Spleen (tissue), 7 donors: Measurements from ENCODE around the gene ADGRD1.

Experiments
- POLR2A ChIP-seq, 3 donors: fragments of 450-650 bp; IDR thresholded peaks; one replicate each; pipeline ENCODE4 v1.5.1; 2017; ENCODE audit warnings: antibody characterized with exemption in 3 of 3, mild to moderate bottlenecking in 1 of 3
- TF ChIP-seq, protein P1 (sequence below), 11 experiments: fragments of 200-600 bp in 7 of 11; fragments of 450-650 bp in 4 of 11; sonication (generic) in 4 of 11; IDR thresholded peaks in 8 of 11; conservative IDR thresholded peaks in 3 of 11; 1 replicate in 7 of 11; 2 replicates in 4 of 11; pipeline versions ENCODE4 v1.4.0 to v1.8.0; 2016 to 2021; ENCODE audit warnings: antibody characterized with exemption in 11 of 11, inconsistent platforms in 4 of 11, mild to moderate bottlenecking in 1 of 11
- donor health status: DM: no; HTN: no; CAD: no; lungs with moderate emphysema.
- donor health status: DM: no; HTN: no; CAD: no.
- donor health status: DM: no; HTN: no; CAD: no.

DNA sequence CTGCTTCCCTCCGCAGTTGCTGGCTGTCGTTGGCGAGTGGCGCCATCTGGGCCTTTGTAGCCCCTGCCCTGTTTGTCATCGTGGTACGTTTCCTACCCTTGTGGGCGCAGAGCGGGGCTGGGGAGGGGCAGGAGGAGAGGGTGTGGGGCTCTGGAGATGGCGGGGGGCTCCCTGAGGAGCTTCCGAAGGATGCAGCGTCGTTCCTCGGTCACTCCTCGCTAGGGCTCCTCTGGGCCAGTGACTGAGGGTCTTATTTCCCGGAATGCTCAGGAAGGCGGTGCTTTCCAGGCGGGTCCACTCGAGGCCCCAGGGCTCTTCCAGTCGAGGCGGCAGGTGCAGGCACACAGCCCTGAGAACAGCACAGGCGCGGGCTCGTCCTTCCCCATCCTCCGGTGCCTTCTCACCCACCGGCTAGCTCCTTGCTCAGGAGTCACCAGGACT is 167.1 kb downstream of the ADGRD1 start:
- TF ChIP-seq, protein P1, sequence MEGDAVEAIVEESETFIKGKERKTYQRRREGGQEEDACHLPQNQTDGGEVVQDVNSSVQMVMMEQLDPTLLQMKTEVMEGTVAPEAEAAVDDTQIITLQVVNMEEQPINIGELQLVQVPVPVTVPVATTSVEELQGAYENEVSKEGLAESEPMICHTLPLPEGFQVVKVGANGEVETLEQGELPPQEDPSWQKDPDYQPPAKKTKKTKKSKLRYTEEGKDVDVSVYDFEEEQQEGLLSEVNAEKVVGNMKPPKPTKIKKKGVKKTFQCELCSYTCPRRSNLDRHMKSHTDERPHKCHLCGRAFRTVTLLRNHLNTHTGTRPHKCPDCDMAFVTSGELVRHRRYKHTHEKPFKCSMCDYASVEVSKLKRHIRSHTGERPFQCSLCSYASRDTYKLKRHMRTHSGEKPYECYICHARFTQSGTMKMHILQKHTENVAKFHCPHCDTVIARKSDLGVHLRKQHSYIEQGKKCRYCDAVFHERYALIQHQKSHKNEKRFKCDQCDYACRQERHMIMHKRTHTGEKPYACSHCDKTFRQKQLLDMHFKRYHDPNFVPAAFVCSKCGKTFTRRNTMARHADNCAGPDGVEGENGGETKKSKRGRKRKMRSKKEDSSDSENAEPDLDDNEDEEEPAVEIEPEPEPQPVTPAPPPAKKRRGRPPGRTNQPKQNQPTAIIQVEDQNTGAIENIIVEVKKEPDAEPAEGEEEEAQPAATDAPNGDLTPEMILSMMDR (IDR thresholded peaks at IDR 0.05 in 8 of 11, conservative IDR thresholded peaks at IDR 0.05 in 3 of 11) = no peak
- no peak for TF ChIP-seq POLR2A (IDR thresholded peaks at IDR 0.05)
